NCI-H510A treated with DMSO at 0.1 percent for 48 hours (cell line): ENCODE data around the gene SEMA4A.
A peak's percentile ranks its signal among the peaks of the same experiment; 100 is the strongest.
"Not testable (repeated sequence)": the region's sequence is repeated elsewhere in the genome, so short reads cannot be mapped to it uniquely, and the experiment has no call there.

Source experiments
- DNase-seq: peaks from one replicate; lab custom pipeline; 2025; lab: John Stamatoyannopoulos, UW

The SEMA4A gene

GRCh38 chr1:156119503-156120209 is 33.7 kb upstream of the SEMA4A start:
- no peak for DNase-seq

DNA sequence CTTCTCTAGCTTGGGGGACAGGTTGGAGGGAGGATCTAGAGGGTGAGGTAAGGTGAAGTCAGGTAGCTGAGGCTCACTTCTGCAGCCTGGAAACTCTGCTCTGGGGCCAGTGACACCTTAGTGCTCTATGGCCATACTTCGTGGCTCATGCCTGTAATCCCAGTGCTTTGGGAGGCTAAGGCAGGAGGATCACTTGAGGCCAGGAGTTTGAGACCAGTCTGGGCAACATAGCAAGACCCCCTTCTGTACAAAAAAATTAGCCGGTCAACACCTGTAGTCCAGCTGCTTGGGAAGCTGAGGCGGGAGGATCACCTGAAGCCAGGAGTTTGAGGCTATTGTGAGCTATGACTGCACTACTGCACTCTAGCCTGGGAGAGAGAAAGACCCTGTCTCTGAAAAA is 33.1 kb upstream of the SEMA4A start:
- DNase-seq: no peak

DNA sequence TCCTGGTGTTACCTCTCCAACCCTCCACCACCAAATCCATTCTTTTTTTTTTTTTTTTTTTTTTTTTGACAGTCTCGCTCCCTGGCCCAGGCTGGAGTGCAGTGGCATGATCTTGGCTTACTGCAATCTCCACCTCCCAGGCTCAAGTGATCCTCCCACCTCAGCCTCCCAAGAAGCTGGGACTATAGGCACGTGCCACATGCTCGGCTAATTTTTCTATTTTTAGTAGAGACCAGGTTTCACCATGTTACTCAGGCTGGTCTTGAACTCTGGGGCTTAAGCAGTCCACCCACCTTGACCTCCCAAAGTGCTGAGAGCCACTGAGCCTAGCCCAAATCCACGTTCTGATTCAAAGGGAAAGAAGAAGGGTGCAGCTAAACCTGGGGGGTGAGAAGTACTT is 32.4 kb upstream of the SEMA4A start:
- DNase-seq: not testable (repeated sequence)

- no peak for DNase-seq
Observed at GRCh38 chr1:156121457-156121856, 31.9 kb upstream of the SEMA4A start.

DNA sequence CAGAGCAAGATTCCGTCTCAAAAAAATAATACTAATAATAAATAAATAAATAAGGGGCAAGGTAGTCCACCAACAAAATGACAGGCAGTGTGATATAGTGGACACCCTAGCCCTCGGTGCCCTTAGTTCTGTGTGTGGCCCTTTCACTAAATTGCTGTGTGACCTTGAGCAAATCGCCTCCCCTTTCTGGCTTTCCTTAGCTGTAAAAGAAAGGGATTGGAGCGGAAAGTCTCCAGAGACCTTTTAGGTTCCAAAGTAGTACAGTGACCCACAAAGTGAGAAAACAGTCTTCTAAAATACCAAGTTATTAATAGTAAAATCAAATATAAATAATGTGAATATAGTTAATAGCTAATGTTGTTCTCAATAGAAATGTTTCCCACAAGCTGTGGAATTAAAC is 31.3 kb upstream of the SEMA4A start:
- DNase-seq: no peak

- DNase-seq: peak; percentile 54
Observed at GRCh38 chr1:156122519-156123355, 30.6 kb upstream of the SEMA4A start.

DNA sequence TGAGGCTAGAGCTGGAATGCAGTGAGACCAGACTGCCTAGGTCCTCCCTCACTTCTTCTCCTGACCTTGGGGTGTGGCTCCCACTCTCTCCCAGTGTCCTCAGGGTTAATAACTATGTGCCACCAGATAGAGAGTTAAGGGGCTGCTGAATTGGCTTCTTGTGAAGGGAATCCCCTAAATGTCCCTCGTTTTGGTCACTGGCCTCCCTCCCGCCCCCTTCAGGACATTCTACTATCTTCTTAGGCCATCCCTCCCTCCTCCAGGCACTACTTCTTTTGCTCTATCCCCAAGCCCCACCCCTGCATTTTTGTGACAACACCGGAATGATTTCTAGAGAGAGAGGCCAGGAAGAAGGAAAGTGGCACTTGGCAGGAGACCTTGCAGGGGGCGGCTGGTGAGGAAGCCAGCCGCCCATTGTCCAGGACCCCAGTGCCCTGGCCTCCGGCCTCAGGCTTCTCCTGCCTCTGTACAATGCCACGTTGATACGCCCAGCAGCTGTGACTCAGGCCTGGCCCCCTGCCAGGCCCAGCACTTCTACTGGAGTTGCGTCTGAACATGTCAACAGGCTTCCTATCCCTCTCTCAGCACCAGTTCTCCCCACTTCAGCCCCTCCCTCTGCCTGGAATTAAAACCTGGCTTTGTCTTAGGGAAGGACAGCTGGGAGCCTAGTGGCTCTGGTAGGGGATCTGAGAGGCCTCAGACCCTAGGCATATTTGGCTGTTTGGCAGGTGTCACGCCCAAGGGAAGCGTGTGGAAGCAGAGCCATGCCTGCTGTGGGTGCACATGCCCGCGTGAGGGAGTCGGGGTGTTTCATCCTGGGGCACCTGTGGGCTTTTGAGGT is 29.8 kb upstream of the SEMA4A start:
- DNase-seq: peak; percentile 99

DNA sequence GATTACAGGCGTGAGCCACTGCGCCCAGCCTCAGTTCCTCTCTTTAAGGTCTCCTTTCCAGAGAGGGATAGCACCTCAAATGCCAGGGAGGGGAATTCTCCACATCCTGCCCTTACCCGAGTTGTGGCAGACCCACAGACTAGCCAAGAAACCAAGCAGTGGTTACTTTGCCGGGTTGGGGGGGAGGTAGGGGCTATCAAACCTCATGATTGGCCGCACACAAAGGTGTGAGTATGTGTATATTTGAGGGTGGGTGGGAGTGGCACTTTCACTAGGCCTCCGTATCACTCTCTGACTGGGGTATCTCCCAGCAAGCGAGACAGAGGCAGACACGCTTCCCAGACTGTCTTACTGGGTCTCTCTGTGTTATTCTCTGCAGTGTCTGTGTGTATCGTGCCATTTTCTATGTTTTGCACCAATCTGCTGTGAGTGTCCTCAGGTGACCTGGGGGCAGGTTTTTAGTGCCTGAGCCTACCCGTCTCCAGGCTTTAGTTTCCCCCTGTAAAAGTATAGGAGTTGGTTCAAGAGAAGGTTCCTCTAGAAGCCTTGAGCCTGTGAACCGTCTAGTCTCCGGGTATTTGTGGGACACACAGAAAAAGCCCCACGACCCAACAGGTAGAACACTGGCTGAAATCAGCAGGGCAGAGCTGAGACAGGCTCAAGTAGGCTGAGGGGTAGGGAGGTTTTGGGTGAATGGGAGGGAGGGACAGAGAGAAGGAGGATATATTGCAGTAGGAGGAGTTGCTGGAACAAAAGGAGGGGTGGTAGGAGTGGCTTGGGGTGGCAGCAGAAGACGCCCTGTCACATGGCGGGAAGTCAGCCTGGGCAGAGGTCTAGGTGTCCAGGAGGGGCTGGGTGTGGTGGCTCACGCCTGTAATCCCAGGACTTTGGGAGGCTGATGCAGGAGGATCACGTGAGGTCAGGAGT is 28.6 kb upstream of the SEMA4A start:
- DNase-seq: peak; percentile 23

- not testable (repeated sequence) for DNase-seq
Observed at GRCh38 chr1:156125544-156125943, 27.8 kb upstream of the SEMA4A start.

DNA sequence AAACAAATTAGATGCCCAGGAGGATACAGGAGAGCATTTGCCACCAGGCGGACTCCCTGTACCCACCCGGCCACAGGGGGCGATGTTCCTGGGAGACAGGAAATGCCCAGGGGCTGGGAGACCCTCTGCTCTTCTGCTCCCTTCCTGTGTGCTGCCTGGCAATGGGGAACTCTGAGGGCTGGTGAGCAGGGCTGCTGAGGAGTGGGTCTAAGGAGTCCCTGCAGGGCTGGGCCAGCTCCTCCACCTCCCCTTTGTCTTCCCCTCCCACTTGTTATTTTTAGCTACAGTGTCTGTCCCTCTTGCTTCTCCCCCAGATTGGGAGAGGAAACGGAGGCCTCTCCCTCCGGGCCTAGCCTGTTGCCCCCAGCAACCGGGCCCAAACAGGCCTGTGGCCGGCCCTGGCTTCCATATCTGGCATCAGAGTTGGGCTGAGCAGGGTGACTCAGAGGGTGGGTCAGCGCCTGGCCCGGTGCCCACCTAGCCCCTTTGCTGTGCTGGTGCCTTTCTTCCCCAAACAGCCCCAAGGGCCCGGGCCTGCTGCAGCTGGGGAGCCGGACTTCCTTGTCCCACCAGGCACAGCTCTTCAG is 27.2 kb upstream of the SEMA4A start:
- no peak for DNase-seq

- no peak for DNase-seq
Observed at GRCh38 chr1:156126630-156127534, 26.5 kb upstream of the SEMA4A start.

- no peak for DNase-seq
Observed at GRCh38 chr1:156128308-156128653, 25.1 kb upstream of the SEMA4A start.

- no peak for DNase-seq
Observed at GRCh38 chr1:156128654-156129597, 24.5 kb upstream of the SEMA4A start.

DNA sequence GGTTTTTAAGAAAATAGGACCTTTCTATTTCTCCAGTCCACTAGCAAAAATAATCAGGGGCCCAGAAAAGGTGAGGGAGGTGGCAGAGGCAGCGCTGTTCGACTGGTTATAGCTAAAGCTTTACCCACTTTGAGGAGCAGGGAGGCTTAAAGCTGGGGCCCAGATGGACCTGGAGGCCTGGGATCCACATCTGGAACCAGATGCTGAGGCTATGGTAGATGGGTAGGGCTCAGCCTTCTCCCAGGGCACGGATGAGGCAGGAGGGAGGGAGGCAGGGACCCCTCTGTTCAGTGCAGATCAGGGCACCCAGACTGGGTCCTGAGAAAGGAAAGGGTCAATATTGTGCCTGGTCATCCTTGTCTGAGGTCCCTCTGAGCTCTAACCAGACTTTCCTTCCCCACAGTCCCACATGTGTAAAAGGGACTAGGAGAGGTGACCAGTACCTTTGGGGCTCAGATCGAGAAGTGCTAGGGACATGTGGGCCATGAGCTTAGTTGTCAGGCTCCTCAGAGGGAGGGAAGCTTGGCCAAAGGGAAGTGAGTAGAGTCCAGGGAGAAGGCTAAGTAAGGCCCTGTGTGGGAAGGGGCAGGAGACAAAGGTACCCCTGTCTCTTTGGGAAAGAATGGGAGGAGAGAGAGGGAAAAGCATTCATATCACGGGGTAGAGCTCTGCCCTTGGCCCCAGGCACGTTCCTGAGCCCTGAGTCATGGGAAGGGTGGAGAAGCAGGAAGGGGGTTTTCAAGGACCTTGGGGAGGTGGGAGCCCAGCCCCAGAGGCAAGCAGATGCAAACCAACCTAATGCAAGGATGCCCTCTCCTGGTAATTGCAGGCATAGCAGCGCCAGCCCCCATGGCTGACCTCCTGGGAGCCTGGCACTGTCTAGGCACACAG is 23.5 kb upstream of the SEMA4A start:
- peak; percentile 79 for DNase-seq

- no peak for DNase-seq
Observed at GRCh38 chr1:156130578-156130942, 22.8 kb upstream of the SEMA4A start.

GRCh38 chr1:156134716-156135435 is 18.5 kb upstream of the SEMA4A start:
- no peak for DNase-seq
